Measurements from ENCODE around the gene UBXN11. TPM values are rescaled to one million over a fixed set of nuclear protein-coding genes. Genes with fewer than 3 reads are reported as not detected.

The UBXN11 gene
- total RNA-seq, result 7.5 and 9.8 TPM in 2 replicates

GRCh38 chr1:26306290-26307229 lies at the start of gene UBXN11:
Gene UBXN11, minus strand, starts transcription at chr1:26306636. Its CDS starts 3,753 bp downstream, at chr1:26302883.

GRCh38 chr1:26353976-26354820 lies 47.8 kb upstream of the UBXN11 start, which contains the start of gene CRYBG2:
Gene CRYBG2, minus strand, starts transcription at chr1:26354130. Its CDS starts 7,473 bp downstream, at chr1:26346657.

GRCh38 chr1:26317612-26318337 lies 11.3 kb upstream of the UBXN11 start, which contains the start of gene CD52:
Gene CD52, plus strand, starts transcription at chr1:26317958. Its CDS starts 60 bp downstream, at chr1:26318018.

GRCh38 chr1:26279456-26280332 lies 26.7 kb downstream of the UBXN11 start, which contains the start of gene SH3BGRL3:
Gene SH3BGRL3, plus strand, starts transcription at chr1:26280086. Its CDS starts 70 bp downstream, at chr1:26280156.

GRCh38 chr1:26233903-26234643 lies 72.4 kb downstream of the UBXN11 start, which contains the start of gene CEP85:
Gene CEP85, plus strand, starts transcription at chr1:26234200. Its CDS starts 5,584 bp downstream, at chr1:26239784.

Other genes with a start within 250 kb of the UBXN11 start
- gene TRIM63, start 239.0 kb downstream of the UBXN11 start, total RNA-seq, result 0.11 and 13.0 TPM in 2 replicates
- gene PDIK1L, start 194.8 kb downstream of the UBXN11 start, total RNA-seq, result 3.6 and 3.9 TPM in 2 replicates
- not detected in 2 replicates for gene FAM110D, start 147.6 kb downstream of the UBXN11 start, total RNA-seq
- not detected in 2 replicates for gene C1orf232, start 137.7 kb downstream of the UBXN11 start, total RNA-seq
- 26.9 and 40.8 TPM in 2 replicates for gene ZNF593, start 136.7 kb downstream of the UBXN11 start, total RNA-seq
- gene ZNF593OS, start 134.8 kb downstream of the UBXN11 start, total RNA-seq, result under 0.01 TPM in 1 of 2 replicates, not detected in the other
- 39.3 and 46.1 TPM in 2 replicates for gene CNKSR1, start 129.1 kb downstream of the UBXN11 start, total RNA-seq
- gene CATSPER4, start 116.0 kb downstream of the UBXN11 start, total RNA-seq, result under 0.01 TPM in 1 of 2 replicates, not detected in the other
- 9.1 and 15.3 TPM in 2 replicates for gene CEP85, start 72.4 kb downstream of the UBXN11 start, total RNA-seq
- gene SH3BGRL3, start 26.6 kb downstream of the UBXN11 start, total RNA-seq, result 19.6 and 37.8 TPM in 2 replicates
- gene CD52, start 11.3 kb upstream of the UBXN11 start, total RNA-seq, result not detected in 2 replicates
- gene CRYBG2, start 47.5 kb upstream of the UBXN11 start, total RNA-seq, result 14.5 and 27.8 TPM in 2 replicates
- not detected in 2 replicates for gene ZNF683, start 66.1 kb upstream of the UBXN11 start, total RNA-seq
- not detected in 2 replicates for gene LIN28A, start 104.2 kb upstream of the UBXN11 start, total RNA-seq
- 58.1 and 76.8 TPM in 2 replicates for gene DHDDS, start 125.7 kb upstream of the UBXN11 start, total RNA-seq
- 222 and 231 TPM in 2 replicates for gene HMGN2, start 165.8 kb upstream of the UBXN11 start, total RNA-seq
- gene RPS6KA1, start 223.1 kb upstream of the UBXN11 start, total RNA-seq, result 27.9 and 48.9 TPM in 2 replicates

Measured in placental epithelial cell (primary cell).